HepG2 (cell line): ENCODE measurements around the gene CTDSP2. TPM values are rescaled to one million over a fixed set of nuclear protein-coding genes. Genes with fewer than 3 reads are reported as not detected.
A peak's percentile ranks its signal among the peaks of the same experiment; 100 is the strongest.

Experiments used
- CAMTA2 ChIP-seq: sonication (generic); formaldehyde crosslinking; IDR thresholded peaks from 2 replicates; pipeline ENCODE4 v1.4.0; 2020; ENCODE audit warnings: mild to moderate bottlenecking, missing genetic modification reagents, borderline replicate concordance
- CBFB ChIP-seq: sonication (generic); formaldehyde crosslinking; IDR thresholded peaks from 2 replicates; pipeline ENCODE4 v1.4.0; 2020; ENCODE audit warnings: missing genetic modification reagents
- GFI1 ChIP-seq: sonication (generic); formaldehyde crosslinking; IDR thresholded peaks from 2 replicates; pipeline ENCODE4 v1.5.0; 2020; ENCODE audit warnings: missing genetic modification reagents, mild to moderate bottlenecking, borderline replicate concordance
- HMGA1 ChIP-seq: sonication (generic); formaldehyde crosslinking; conservative IDR thresholded peaks from 2 replicates; pipeline ENCODE4 v1.4.0; 2020; ENCODE audit warnings: missing genetic modification reagents
- KDM5B ChIP-seq: sonication (generic); formaldehyde crosslinking; IDR thresholded peaks from 2 replicates; pipeline ENCODE4 v1.4.0; 2020; ENCODE audit warnings: missing genetic modification reagents, mild to moderate bottlenecking, borderline replicate concordance
- NFIC ChIP-seq: IDR thresholded peaks from 2 replicates; pipeline ENCODE4 v1.6.1; 2012; ENCODE audit warnings: mild to moderate bottlenecking, low read length, inconsistent platforms
- NRL ChIP-seq: sonication (generic); formaldehyde crosslinking; IDR thresholded peaks from 2 replicates; pipeline ENCODE4 v1.5.0; 2020; ENCODE audit warnings: missing genetic modification reagents, mild to moderate bottlenecking, moderate library complexity, borderline replicate concordance
- ZFP36L2 ChIP-seq: sonication (generic); formaldehyde crosslinking; IDR thresholded peaks from 2 replicates; pipeline ENCODE4 v1.4.0; 2020; ENCODE audit warnings: missing genetic modification reagents
- ZNF20 ChIP-seq: sonication (generic); formaldehyde crosslinking; IDR thresholded peaks from 2 replicates; pipeline ENCODE4 v1.4.0; 2020; ENCODE audit warnings: mild to moderate bottlenecking, moderate library complexity, missing genetic modification reagents
- ZNF224 ChIP-seq: sonication (generic); formaldehyde crosslinking; IDR thresholded peaks from 2 replicates; pipeline ENCODE4 v1.5.0; 2020; ENCODE audit warnings: mild to moderate bottlenecking, missing genetic modification reagents
- ZNF724P ChIP-seq: sonication (generic); formaldehyde crosslinking; IDR thresholded peaks from 2 replicates; pipeline ENCODE4 v1.8.0; 2022; ENCODE audit warnings: missing genetic modification reagents, borderline replicate concordance
- polyA plus RNA-seq, 8 experiments: library from polyadenylated mRNA; depleted of rRNA in 3 of 8; stranded (reverse) in 7 of 8; unstranded in 1 of 8; fragments of >200 nt; fragmentation: Illumina TruSeq in 4 of 8; extraction: Trizol in 4 of 8; gene quantifications; 2 replicates each; pipeline versions ENCODE4 v1.2.1 to v1.2.3, GENCODE V29; 2011 to 2016; ENCODE audit warnings: low read depth in 4 of 8, missing spikeins in 1 of 8, mixed read lengths in 1 of 8; ENCODE audit not compliant: insufficient read depth in 1 of 8
- total RNA-seq, 5 experiments: library from RNA; depleted of rRNA; stranded (reverse); fragments of >200 nt; fragmentation: Illumina TruSeq; extraction: Trizol; gene quantifications; 2 replicates each; pipeline ENCODE4 v1.2.3, GENCODE V29; 2016; ENCODE audit warnings: low read depth in 1 of 5
- TF ChIP-seq, protein P1 (sequence below): sonication (generic); formaldehyde crosslinking; IDR thresholded peaks from 2 replicates; pipeline ENCODE4 v1.5.1; 2020; ENCODE audit warnings: mild to moderate bottlenecking, missing genetic modification reagents, borderline replicate concordance
- TF ChIP-seq, protein P2 (sequence below): sonication (generic); formaldehyde crosslinking; IDR thresholded peaks from 2 replicates; pipeline ENCODE4 v1.4.0; 2020; ENCODE audit warnings: mild to moderate bottlenecking, missing genetic modification reagents
- TF ChIP-seq, protein P3 (sequence below): sonication (generic); IDR thresholded peaks from 2 replicates; pipeline ENCODE4 v1.6.1; 2016; ENCODE audit warnings: low read depth, borderline replicate concordance
- TF ChIP-seq, protein P4 (sequence below), 2 experiments: sonication (generic) in 1 of 2; formaldehyde crosslinking in 1 of 2; IDR thresholded peaks; 2 replicates each; pipeline versions ENCODE4 v1.4.0 to v1.6.1; 2016 to 2020; ENCODE audit warnings: borderline replicate concordance in 1 of 2, low read depth in 1 of 2, mild to moderate bottlenecking in 1 of 2, missing genetic modification reagents in 1 of 2

The CTDSP2 gene
- total and polyA plus RNA-seq, 2 of the 13 experiments (the other 11 are each of a cell fraction or from before 2014, with no cell fraction given): 38.1 to 82.5 TPM

DNA sequence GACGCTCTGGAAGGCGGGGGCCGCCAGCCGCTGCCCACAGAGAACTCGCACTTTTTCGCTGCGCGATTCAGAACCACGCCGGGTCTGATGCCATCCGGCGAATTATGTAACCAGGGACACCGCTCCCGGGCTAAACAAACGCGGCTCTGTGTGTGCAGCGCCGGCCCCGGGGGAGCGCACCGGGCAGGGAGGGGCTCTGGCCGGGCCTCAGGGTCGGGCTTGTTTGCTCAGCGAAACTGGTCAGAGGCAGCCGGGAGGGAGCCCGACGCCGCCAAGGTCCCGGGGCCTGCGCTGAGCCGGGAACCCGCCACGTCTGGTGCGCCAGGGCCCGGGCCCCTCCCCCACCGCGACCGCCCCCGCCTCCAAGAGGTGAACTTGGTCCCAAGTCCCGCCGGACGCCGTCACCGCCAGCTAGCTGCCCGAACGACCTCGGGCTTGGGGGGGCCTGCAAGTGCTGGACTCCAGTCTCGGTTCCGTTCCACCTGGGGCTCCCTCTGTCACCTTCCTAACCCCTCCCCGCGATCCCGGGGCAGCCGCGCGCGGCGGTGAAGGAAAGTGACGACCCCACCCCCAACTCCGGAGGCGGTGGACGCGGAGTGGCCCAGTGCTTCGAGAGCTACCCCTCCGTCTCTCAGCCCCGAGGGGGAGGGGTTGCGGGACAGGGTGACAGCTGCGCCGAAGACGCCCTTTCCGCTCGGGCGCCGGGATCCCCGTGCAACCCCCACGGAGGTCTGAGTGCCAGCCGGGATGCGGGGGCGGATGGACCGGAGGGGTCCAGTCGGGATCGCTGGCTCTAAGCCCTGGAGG lies 848 bp downstream of the CTDSP2 start (continued):
- TF ChIP-seq, protein P1, sequence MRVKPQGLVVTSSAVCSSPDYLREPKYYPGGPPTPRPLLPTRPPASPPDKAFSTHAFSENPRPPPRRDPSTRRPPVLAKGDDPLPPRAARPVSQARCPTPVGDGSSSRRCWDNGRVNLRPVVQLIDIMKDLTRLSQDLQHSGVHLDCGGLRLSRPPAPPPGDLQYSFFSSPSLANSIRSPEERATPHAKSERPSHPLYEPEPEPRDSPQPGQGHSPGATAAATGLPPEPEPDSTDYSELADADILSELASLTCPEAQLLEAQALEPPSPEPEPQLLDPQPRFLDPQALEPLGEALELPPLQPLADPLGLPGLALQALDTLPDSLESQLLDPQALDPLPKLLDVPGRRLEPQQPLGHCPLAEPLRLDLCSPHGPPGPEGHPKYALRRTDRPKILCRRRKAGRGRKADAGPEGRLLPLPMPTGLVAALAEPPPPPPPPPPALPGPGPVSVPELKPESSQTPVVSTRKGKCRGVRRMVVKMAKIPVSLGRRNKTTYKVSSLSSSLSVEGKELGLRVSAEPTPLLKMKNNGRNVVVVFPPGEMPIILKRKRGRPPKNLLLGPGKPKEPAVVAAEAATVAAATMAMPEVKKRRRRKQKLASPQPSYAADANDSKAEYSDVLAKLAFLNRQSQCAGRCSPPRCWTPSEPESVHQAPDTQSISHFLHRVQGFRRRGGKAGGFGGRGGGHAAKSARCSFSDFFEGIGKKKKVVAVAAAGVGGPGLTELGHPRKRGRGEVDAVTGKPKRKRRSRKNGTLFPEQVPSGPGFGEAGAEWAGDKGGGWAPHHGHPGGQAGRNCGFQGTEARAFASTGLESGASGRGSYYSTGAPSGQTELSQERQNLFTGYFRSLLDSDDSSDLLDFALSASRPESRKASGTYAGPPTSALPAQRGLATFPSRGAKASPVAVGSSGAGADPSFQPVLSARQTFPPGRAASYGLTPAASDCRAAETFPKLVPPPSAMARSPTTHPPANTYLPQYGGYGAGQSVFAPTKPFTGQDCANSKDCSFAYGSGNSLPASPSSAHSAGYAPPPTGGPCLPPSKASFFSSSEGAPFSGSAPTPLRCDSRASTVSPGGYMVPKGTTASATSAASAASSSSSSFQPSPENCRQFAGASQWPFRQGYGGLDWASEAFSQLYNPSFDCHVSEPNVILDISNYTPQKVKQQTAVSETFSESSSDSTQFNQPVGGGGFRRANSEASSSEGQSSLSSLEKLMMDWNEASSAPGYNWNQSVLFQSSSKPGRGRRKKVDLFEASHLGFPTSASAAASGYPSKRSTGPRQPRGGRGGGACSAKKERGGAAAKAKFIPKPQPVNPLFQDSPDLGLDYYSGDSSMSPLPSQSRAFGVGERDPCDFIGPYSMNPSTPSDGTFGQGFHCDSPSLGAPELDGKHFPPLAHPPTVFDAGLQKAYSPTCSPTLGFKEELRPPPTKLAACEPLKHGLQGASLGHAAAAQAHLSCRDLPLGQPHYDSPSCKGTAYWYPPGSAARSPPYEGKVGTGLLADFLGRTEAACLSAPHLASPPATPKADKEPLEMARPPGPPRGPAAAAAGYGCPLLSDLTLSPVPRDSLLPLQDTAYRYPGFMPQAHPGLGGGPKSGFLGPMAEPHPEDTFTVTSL: peak; percentile 71; the same call in 1 of the 2 replicates
- TF ChIP-seq CAMTA2 (CRISPR knock-in tag) (no peak), ZNF224 (CRISPR knock-in tag) (peak; percentile 86; the same call in 1 of the 2 replicates), ZFP36L2 (CRISPR knock-in tag) (peak; percentile 73; the same call in 1 of the 2 replicates), GFI1 (CRISPR knock-in tag) (peak; percentile 58; the same call in 1 of the 2 replicates), ZNF20 (CRISPR knock-in tag) (0 out of 2 replicates have a peak, but pooled peaks have one; percentile 10), KDM5B (peak; percentile 79), CBFB (CRISPR knock-in tag) (peak; percentile 65), NRL (peak; percentile 16), HMGA1 (CRISPR knock-in tag) (no peak), ZNF724P (CRISPR knock-in tag) (peak; percentile 51; the same call in 1 of the 2 replicates), NFIC (0 out of 2 replicates have a peak, but pooled peaks have one; percentile 39)
- TF ChIP-seq, protein P2, sequence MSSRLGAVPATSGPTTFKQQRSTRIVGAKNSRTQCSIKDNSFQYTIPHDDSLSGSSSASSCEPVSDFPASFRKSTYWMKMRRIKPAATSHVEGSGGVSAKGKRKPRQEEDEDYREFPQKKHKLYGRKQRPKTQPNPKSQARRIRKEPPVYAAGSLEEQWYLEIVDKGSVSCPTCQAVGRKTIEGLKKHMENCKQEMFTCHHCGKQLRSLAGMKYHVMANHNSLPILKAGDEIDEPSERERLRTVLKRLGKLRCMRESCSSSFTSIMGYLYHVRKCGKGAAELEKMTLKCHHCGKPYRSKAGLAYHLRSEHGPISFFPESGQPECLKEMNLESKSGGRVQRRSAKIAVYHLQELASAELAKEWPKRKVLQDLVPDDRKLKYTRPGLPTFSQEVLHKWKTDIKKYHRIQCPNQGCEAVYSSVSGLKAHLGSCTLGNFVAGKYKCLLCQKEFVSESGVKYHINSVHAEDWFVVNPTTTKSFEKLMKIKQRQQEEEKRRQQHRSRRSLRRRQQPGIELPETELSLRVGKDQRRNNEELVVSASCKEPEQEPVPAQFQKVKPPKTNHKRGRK (CRISPR knock-in tag): no peak
- TF ChIP-seq, protein P3, sequence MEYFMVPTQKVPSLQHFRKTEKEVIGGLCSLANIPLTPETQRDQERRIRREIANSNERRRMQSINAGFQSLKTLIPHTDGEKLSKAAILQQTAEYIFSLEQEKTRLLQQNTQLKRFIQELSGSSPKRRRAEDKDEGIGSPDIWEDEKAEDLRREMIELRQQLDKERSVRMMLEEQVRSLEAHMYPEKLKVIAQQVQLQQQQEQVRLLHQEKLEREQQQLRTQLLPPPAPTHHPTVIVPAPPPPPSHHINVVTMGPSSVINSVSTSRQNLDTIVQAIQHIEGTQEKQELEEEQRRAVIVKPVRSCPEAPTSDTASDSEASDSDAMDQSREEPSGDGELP: peak; percentile 60; the same call in 1 of the 2 replicates
- TF ChIP-seq, protein P4, sequence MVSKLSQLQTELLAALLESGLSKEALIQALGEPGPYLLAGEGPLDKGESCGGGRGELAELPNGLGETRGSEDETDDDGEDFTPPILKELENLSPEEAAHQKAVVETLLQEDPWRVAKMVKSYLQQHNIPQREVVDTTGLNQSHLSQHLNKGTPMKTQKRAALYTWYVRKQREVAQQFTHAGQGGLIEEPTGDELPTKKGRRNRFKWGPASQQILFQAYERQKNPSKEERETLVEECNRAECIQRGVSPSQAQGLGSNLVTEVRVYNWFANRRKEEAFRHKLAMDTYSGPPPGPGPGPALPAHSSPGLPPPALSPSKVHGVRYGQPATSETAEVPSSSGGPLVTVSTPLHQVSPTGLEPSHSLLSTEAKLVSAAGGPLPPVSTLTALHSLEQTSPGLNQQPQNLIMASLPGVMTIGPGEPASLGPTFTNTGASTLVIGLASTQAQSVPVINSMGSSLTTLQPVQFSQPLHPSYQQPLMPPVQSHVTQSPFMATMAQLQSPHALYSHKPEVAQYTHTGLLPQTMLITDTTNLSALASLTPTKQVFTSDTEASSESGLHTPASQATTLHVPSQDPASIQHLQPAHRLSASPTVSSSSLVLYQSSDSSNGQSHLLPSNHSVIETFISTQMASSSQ (IDR thresholded peaks at IDR 0.05; ENCODE audit: low read depth): no peak
- TF ChIP-seq, protein P4 (CRISPR knock-in tag; IDR thresholded peaks at IDR 0.05; ENCODE audit: borderline replicate concordance): peak; percentile 15; the same call in 1 of the 2 replicates
